IMR-90 (cell line): Measurements from ENCODE around the gene NDUFA13. TPM values are rescaled to one million over a fixed set of nuclear protein-coding genes. Genes with fewer than 3 reads are reported as not detected.
A peak's percentile ranks its signal among the peaks of the same experiment; 100 is the strongest.

Experiments used
- ATAC-seq: fragments of 200-7000 bp; cut with Tn5 transposase; 2 replicates; pipeline ENCODE4 v1.9.1; 2020; ENCODE audit warnings: low read depth, mild to moderate bottlenecking, moderate library complexity
- BruUV-seq: library from RNA; stranded (reverse); fragments of 400-500 nt; replicated peaks from 2 replicates; lab custom pipeline; 2021; lab: Mats Ljungman, UMichigan
- CTCF ChIA-PET: fragments of 300-600 bp; formaldehyde crosslinking; extraction: SDS; loops from one replicate; lab custom pipeline; 2021; ENCODE audit warnings: antibody characterized with exemption; lab: Yijun Ruan, JAX
- POLR2A ChIA-PET: fragments of 300-600 bp; sonication (Branson Sonifier 250); formaldehyde crosslinking; loops from one replicate; lab custom pipeline; 2022; ENCODE audit warnings: antibody characterized with exemption; ENCODE audit not compliant: unreplicated experiment; lab: Charles Lee
- DNase-seq: peaks from one replicate; pipeline ENCODE4 v3.0.0; 2013
- H2AFZ ChIP-seq: replicated peaks from 2 replicates; pipeline ENCODE3; 2013; ENCODE audit warnings: low read length, mild to moderate bottlenecking; ENCODE audit not compliant: poor library complexity
- H2AK5ac ChIP-seq: 2 replicates; pipeline ENCODE4 v1.6.1; 2013; ENCODE audit warnings: low read depth, low read length, inconsistent platforms
- H2AK9ac ChIP-seq: replicated peaks from 2 replicates; pipeline ENCODE3; 2013; ENCODE audit warnings: mild to moderate bottlenecking, low read depth, low read length, moderate library complexity; ENCODE audit not compliant: poor library complexity
- H2BK120ac ChIP-seq: 2 replicates; pipeline ENCODE4 v1.6.1; 2013; ENCODE audit warnings: low read depth, low read length, inconsistent platforms
- H2BK15ac ChIP-seq: 3 replicates; pipeline ENCODE4 v1.6.1; 2013; ENCODE audit warnings: low read depth, low read length, inconsistent platforms
- H2BK20ac ChIP-seq: 2 replicates; pipeline ENCODE4 v1.6.1; 2013; ENCODE audit warnings: low read depth, mild to moderate bottlenecking, inconsistent platforms, low read length, moderate library complexity
- H2BK5ac ChIP-seq: 2 replicates; pipeline ENCODE4 v1.6.1; 2013; ENCODE audit warnings: mild to moderate bottlenecking, low read depth, low read length, inconsistent platforms; ENCODE audit not compliant: poor library complexity, severe bottlenecking
- H3K14ac ChIP-seq: replicated peaks from 2 replicates; pipeline ENCODE4 v1.6.1; 2013; ENCODE audit warnings: low read depth, low read length, inconsistent platforms
- H3K18ac ChIP-seq: 2 replicates; pipeline ENCODE4 v1.6.1; 2013; ENCODE audit warnings: low read depth, low read length, control low read depth
- H3K23ac ChIP-seq: 2 replicates; pipeline ENCODE4 v1.6.1; 2013; ENCODE audit warnings: low read depth, low read length, inconsistent platforms
- H3K27ac ChIP-seq: 2 replicates; pipeline ENCODE4 v1.5.1; 2013; ENCODE audit warnings: mild to moderate bottlenecking, control low read depth, low read length; ENCODE audit not compliant: insufficient read depth
- H3K27me3 ChIP-seq: 2 replicates; pipeline ENCODE4 v1.6.1; 2013; ENCODE audit warnings: low read length; ENCODE audit not compliant: control insufficient read depth, insufficient read depth
- H3K36me3 ChIP-seq: 2 replicates; pipeline ENCODE4 v1.6.1; 2013; ENCODE audit warnings: low read length, mixed read lengths; ENCODE audit not compliant: control insufficient read depth, insufficient read depth
- H3K4ac ChIP-seq: 2 replicates; pipeline ENCODE4 v1.6.1; 2013; ENCODE audit warnings: low read depth, low read length, inconsistent platforms
- H3K4me1 ChIP-seq: 2 replicates; pipeline ENCODE4 v1.6.1; 2013; ENCODE audit warnings: low read length, mixed read lengths; ENCODE audit not compliant: control insufficient read depth, insufficient read depth
- H3K4me2 ChIP-seq: 2 replicates; pipeline ENCODE4 v1.6.1; 2013; ENCODE audit warnings: low read depth, mild to moderate bottlenecking, control low read depth, low read length, moderate library complexity
- H3K4me3 ChIP-seq: 2 replicates; pipeline ENCODE4 v1.5.1; 2013; ENCODE audit warnings: low read depth, mild to moderate bottlenecking, control low read depth, low read length, moderate library complexity; ENCODE audit not compliant: insufficient read depth
- H3K56ac ChIP-seq: 2 replicates; pipeline ENCODE4 v1.6.1; 2013; ENCODE audit warnings: low read length, inconsistent platforms; ENCODE audit not compliant: insufficient read depth; ENCODE audit errors: extremely low read depth
- H3K79me1 ChIP-seq, 2 experiments: 2 replicates each; pipeline ENCODE4 v1.6.1; 2013; ENCODE audit warnings: low read length in 2 of 2, inconsistent platforms in 1 of 2, low read depth in 1 of 2
- H3K9ac ChIP-seq: 2 replicates; pipeline ENCODE4 v1.6.1; 2013; ENCODE audit warnings: low read depth, low read length, control low read depth
- H3K9me1 ChIP-seq: 2 replicates; pipeline ENCODE4 v1.6.1; 2013; ENCODE audit warnings: low read length, inconsistent platforms; ENCODE audit not compliant: insufficient read depth
- H3K9me3 ChIP-seq: 2 replicates; pipeline ENCODE4 v1.6.1; 2013; ENCODE audit warnings: low read length; ENCODE audit not compliant: control insufficient read depth, insufficient read depth
- H4K20me1 ChIP-seq: 2 replicates; pipeline ENCODE4 v1.6.1; 2013; ENCODE audit warnings: low read length, inconsistent platforms; ENCODE audit not compliant: insufficient read depth
- H4K5ac ChIP-seq: 2 replicates; pipeline ENCODE4 v1.6.1; 2013; ENCODE audit warnings: mild to moderate bottlenecking, low read depth, low read length, control low read depth
- H4K8ac ChIP-seq, 2 experiments: 2 replicates each; pipeline ENCODE4 v1.6.1; 2013; ENCODE audit warnings: low read depth in 2 of 2, low read length in 2 of 2, control low read depth in 1 of 2, inconsistent platforms in 1 of 2
- H4K91ac ChIP-seq: 2 replicates; pipeline ENCODE4 v1.6.1; 2013; ENCODE audit warnings: low read depth, low read length, inconsistent platforms; ENCODE audit not compliant: insufficient read depth
- CEBPB ChIP-seq: IDR thresholded peaks from 2 replicates; pipeline ENCODE4 v1.6.1; 2012; ENCODE audit warnings: low read depth, low read length, improper control_type of control experiment
- MAFK ChIP-seq: IDR thresholded peaks from 2 replicates; pipeline ENCODE4 v1.6.1; 2012; ENCODE audit warnings: low read depth, low read length, improper control_type of control experiment
- MAZ ChIP-seq: IDR thresholded peaks from 2 replicates; pipeline ENCODE4 v1.6.1; 2012; ENCODE audit warnings: low read depth, mild to moderate bottlenecking, low read length, improper control_type of control experiment, moderate library complexity, borderline replicate concordance
- MXI1 ChIP-seq: IDR thresholded peaks from 2 replicates; pipeline ENCODE4 v1.6.1; 2012; ENCODE audit warnings: low read depth, mild to moderate bottlenecking, low read length, moderate library complexity, borderline replicate concordance
- NFE2L2 ChIP-seq: fragments of 150-350 bp; IDR thresholded peaks from 2 replicates; pipeline ENCODE4 v1.6.1; 2016; ENCODE audit warnings: low read depth, mild to moderate bottlenecking, low read length
- POLR2A ChIP-seq: IDR thresholded peaks from 2 replicates; pipeline ENCODE4 v1.6.1; 2012; ENCODE audit warnings: mild to moderate bottlenecking, low read depth, low read length
- RAD21 ChIP-seq: IDR thresholded peaks from 2 replicates; pipeline ENCODE4 v1.6.1; 2012; ENCODE audit warnings: low read length, improper control_type of control experiment
- WGBS, 2 experiments: methylation state at CpG; one replicate each; pipeline versions ENCODE4 v1.1.5 to v1.1.7; 2013; ENCODE audit warnings: missing lambda C conversion rate in 2 of 2; ENCODE audit not compliant: insufficient read length in 1 of 2; ENCODE audit errors: extremely low coverage in 2 of 2; 5-methylcytosine and 5-hydroxymethylcytosine counted together
- dilution Hi-C: fragments of 300-500 bp; cut with HindIII; formaldehyde crosslinking; loops from one replicate; pipeline ENCODE4 v1.14.3; 2018; ENCODE audit warnings: low sequenced_read_pairs; ENCODE audit not compliant: unreplicated experiment
- in situ Hi-C: fragments of 300-500 bp; cut with MboI; formaldehyde crosslinking; loops from 3 replicates; pipeline ENCODE4 v1.14.3; 2019; ENCODE audit warnings: low sequenced_read_pairs, inconsistent platforms, mixed read lengths
- intact Hi-C: fragments of 100-400 bp; cut with micrococcal nuclease; formaldehyde crosslinking; loops from 2 replicates; pipeline ENCODE4 v1.10.0; 2022
- polyA plus RNA-seq, 3 experiments: library from polyadenylated mRNA; depleted of rRNA; stranded (reverse); fragments of >200 nt; gene quantifications; 2 replicates each; pipeline ENCODE4 v1.2.3, GENCODE V29; 2012; ENCODE audit warnings: low replicate concordance in 1 of 3
- total RNA-seq: library from RNA; depleted of rRNA; stranded (reverse); fragments of >200 nt; gene quantifications from 2 replicates; pipeline ENCODE4 v1.2.3, GENCODE V29; 2012
- TF ChIP-seq, protein P1 (sequence below): conservative IDR thresholded peaks from 2 replicates; pipeline ENCODE4 v1.5.1; 2012; ENCODE audit warnings: mild to moderate bottlenecking, low read depth, low read length, improper control_type of control experiment

NDUFA13 gene
- total and polyA plus RNA-seq, 2 of the 4 experiments (the other 2 are of a cell fraction): 30.6 to 667 TPM

DNA sequence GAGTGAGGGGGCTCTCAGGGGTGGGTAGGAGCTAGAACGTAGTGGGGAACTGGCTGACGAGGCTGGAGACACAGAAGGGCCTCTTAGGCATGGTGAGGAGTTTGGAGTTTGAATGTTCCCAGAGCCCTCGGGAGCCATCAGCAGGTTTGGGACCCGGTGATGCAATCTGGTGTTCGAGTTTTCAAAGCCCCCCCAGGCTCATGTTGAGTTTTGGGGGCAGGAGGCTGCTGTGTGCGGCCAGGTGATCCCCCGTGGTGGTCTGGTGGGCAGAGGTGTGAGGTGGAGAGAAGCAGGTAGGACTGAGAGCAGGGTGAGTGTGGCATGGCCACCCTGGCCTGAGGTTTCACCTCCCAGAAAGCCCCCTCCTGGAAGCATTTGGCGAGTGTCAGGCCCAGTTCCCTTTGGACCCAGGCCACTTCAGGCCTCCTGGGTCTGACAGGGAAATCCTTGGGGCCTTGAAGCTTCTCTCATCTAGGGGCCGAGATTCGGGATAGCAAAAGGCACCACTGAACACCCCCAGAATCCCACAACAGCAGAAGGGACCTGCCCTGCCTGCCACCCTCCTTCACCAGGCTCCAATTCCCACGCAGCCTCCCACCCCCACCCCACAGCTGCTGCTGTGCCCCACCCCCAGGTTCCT is 13.9 kb downstream of the NDUFA13 start:
- no peak for ATAC-seq

More for the DNA sequence above, 13.9 kb downstream of the NDUFA13 start:
- no peak overlapping the region for H2BK20ac ChIP-seq
- intact Hi-C loops: no loop called here
- peaks cover 7% of the 10 kb centered on the region for H3K4me1 ChIP-seq
- POLR2A ChIA-PET: no interaction called here
- no peak overlapping the region for H3K14ac ChIP-seq
- H2AFZ ChIP-seq: no peak overlapping the region
- H4K91ac ChIP-seq: no peak overlapping the region
- in situ Hi-C loops: loop anchor here (25.0 kb wide), 1 partner anchor 432 kb away; no protein-coding TSS in a partner anchor
- no peak for DNase-seq
- no peak overlapping the region for H4K8ac ChIP-seq
- H2BK120ac ChIP-seq: no peak overlapping the region
- dilution Hi-C loops: no loop called here
- no peaks in the 10 kb centered on the region for H3K9me1 ChIP-seq
- H2BK5ac ChIP-seq: no peak overlapping the region
- no peak overlapping the region for H3K4me3 ChIP-seq
- CTCF ChIA-PET: interaction anchor here (0.7 to 1.2 kb wide), 4 partner anchors 22 to 119 kb away, joined by 3 to 4 read pairs (median 3); partner anchors contain the start of gene GMIP
- H4K5ac ChIP-seq: no peak overlapping the region
- H3K27me3 ChIP-seq: no peaks in the 10 kb centered on the region
- H3K79me1 ChIP-seq: peaks cover 0 to 14% of the 10 kb centered on the region in 2 experiments; a peak in 2 of 4 replicates
- no peak overlapping the region for H3K4ac ChIP-seq
- no peak overlapping the region for H2AK5ac ChIP-seq
- no peak overlapping the region for H3K4me2 ChIP-seq
- H3K9ac ChIP-seq: no peak overlapping the region
- no peak overlapping the region for H3K18ac ChIP-seq
- no peak overlapping the region for H3K56ac ChIP-seq
- no peak overlapping the region for H3K23ac ChIP-seq
- H3K9me3 ChIP-seq: no peaks in the 10 kb centered on the region
- H2AK9ac ChIP-seq: no peak overlapping the region
- no peak overlapping the region for H3K27ac ChIP-seq
- TF ChIP-seq MXI1 (no peak), NFE2L2 (no peak), POLR2A (no peak), MAFK (no peak), MAZ (no peak), CEBPB (peak; percentile 24; the same call in 1 of the 2 replicates), RAD21 (no peak)
- TF ChIP-seq, protein P1, sequence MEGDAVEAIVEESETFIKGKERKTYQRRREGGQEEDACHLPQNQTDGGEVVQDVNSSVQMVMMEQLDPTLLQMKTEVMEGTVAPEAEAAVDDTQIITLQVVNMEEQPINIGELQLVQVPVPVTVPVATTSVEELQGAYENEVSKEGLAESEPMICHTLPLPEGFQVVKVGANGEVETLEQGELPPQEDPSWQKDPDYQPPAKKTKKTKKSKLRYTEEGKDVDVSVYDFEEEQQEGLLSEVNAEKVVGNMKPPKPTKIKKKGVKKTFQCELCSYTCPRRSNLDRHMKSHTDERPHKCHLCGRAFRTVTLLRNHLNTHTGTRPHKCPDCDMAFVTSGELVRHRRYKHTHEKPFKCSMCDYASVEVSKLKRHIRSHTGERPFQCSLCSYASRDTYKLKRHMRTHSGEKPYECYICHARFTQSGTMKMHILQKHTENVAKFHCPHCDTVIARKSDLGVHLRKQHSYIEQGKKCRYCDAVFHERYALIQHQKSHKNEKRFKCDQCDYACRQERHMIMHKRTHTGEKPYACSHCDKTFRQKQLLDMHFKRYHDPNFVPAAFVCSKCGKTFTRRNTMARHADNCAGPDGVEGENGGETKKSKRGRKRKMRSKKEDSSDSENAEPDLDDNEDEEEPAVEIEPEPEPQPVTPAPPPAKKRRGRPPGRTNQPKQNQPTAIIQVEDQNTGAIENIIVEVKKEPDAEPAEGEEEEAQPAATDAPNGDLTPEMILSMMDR: no peak
- H4K20me1 ChIP-seq: peaks cover 27% of the 10 kb centered on the region
- H3K36me3 ChIP-seq: peaks cover 20% of the 10 kb centered on the region; the same call in 1 of the 2 replicates
- BruUV-seq: no TSS peak
- WGBS, 2 experiments: 65% methylated on average over 7 of the region's 11 CpGs; no CpG with 5 or more reads in 1 of the 2 experiments
- no peak overlapping the region for H2BK15ac ChIP-seq
